Lower leg skin (tissue), 3 donors: Measurements from ENCODE around the gene EFTUD2.

Experiments used
- POLR2A ChIP-seq, 2 donors: fragments of 450-650 bp; IDR thresholded peaks; one replicate each; pipeline ENCODE4 v1.6.1; 2016 to 2017; ENCODE audit warnings: antibody characterized with exemption in 2 of 2, mild to moderate bottlenecking in 1 of 2, moderate library complexity in 1 of 2
- TF ChIP-seq, protein P1 (sequence below), 3 donors: fragments of 450-650 bp; IDR thresholded peaks; one replicate each; pipeline ENCODE4 v1.5.1; 2016; ENCODE audit warnings: antibody characterized with exemption in 3 of 3, mild to moderate bottlenecking in 3 of 3, moderate library complexity in 2 of 3

DNA sequence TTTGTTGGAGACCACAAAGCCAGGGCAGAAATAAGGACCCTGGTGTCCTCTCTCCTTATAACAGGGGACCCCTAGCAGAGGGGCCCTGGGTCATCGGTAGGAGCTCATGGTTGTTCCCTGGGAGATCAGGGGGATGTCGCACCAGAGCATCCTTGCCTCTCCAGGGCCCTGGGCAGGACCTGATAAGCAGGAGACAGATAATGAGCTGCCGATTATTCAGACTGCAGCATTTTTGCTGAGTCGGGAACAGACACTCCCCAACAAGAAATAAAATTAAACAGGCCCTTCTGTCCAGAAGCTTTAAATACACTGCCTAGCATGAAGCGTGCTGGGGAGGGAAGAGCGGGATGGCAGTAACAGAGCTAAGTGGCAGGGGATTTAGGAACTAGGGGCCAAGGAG lies 31.4 kb upstream of the EFTUD2 start:
- TF ChIP-seq, protein P1, sequence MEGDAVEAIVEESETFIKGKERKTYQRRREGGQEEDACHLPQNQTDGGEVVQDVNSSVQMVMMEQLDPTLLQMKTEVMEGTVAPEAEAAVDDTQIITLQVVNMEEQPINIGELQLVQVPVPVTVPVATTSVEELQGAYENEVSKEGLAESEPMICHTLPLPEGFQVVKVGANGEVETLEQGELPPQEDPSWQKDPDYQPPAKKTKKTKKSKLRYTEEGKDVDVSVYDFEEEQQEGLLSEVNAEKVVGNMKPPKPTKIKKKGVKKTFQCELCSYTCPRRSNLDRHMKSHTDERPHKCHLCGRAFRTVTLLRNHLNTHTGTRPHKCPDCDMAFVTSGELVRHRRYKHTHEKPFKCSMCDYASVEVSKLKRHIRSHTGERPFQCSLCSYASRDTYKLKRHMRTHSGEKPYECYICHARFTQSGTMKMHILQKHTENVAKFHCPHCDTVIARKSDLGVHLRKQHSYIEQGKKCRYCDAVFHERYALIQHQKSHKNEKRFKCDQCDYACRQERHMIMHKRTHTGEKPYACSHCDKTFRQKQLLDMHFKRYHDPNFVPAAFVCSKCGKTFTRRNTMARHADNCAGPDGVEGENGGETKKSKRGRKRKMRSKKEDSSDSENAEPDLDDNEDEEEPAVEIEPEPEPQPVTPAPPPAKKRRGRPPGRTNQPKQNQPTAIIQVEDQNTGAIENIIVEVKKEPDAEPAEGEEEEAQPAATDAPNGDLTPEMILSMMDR (IDR thresholded peaks at IDR 0.05), result no peak
- TF ChIP-seq POLR2A (IDR thresholded peaks at IDR 0.05), result no peak
